ENCODE data around the gene NEMP1.
"Not testable (repeated sequence)": the region's sequence is repeated elsewhere in the genome, so short reads cannot be mapped to it uniquely, and the experiment has no call there.

NEMP1 gene

DNA sequence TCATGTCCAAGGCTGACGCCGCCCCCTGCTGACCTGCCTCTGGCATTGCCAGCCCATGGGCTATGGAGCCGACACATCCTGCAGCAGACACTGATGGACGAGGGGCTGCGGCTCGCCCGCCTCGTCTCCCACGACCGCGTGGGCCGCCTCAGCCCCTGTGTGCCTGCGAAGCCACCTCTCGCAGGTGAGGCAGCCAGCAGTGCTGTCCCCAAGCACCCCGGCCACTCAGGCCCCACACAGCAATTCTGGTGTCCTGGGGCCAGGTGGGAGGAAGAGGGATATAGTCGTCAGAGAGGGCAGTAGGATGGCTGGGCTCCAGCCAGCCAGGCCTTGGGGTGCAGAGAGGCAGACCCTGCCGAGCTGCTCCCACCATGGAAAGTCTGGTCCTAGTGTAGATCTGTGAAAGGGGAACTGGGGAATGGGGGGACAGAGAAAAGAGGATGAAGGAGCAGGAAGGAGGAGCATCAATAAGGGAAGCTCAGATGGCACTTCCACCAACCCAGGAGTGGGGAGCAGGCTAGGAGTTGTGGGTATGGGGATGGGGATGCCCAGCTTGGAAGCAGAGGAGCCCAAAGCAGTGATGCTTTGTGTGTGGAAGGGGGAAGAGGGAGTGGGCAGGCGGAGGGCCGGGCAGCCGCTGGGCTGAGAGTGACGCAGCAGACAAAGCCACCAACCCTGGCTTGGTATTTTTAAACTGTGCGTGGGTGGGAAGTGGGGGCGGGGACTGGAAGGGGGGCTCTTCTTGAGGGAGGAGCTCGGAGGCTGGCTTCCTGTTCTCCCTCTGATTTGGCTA is 15.0 kb upstream of the NEMP1 start:
- H3K4me3 ChIP-seq (ENCODE audit: low read length): no peak overlapping the region

DNA sequence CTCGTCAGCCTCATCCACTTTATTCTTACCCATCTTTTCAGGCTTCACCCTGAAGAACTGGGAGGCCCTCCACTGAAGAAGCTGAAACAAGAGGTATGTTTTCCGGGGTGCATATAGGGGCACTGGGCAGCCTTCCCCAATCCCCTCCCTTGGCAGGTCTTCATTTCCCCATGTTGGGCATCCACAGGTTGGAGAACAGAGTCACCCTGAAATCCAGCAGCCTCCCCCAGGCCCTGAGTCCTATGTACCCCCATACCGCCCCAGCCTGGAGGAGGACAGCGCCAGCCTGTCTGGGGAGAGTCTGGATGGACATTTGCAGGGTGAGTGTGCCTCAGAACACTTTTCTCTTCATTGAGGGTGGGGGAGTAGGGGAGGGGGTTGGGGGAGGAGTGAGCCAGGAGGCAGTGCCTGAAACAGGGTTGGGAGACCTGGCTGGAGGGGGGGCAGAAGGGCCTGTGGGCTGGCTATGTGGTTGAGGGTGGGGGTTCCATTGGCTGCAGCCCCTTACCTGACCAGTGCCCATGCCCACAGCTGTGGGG is 14.4 kb upstream of the NEMP1 start:
- no peak for DNase-seq (ENCODE audit: low read depth, low spot score)

More for the DNA sequence above, 15.0 kb upstream of the NEMP1 start:
- DNase-seq (ENCODE audit: low read depth, low spot score): no peak

DNA sequence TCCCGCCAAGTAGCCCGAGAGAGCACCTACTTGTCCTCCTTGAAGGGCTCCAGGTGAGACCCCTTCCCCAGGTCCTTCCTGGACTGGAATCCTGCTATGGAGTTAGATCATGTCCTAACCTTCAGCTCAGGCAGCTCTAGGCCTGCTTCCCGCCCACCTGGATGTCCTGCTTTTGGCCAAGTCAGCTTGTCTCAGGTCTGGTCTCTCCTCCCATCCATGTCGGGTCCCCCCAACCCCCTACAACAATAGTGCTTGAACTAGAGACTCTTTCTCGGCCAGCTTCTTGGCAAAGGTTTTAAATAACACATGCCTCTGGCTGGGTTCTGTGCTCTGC is 13.9 kb upstream of the NEMP1 start:
- DNase-seq (ENCODE audit: low read depth, low spot score): no peak
- no peak overlapping the region for H3K4me3 ChIP-seq (ENCODE audit: low read length)

More for the DNA sequence above, 14.4 kb upstream of the NEMP1 start:
- H3K4me3 ChIP-seq (ENCODE audit: low read length): no peak overlapping the region

DNA sequence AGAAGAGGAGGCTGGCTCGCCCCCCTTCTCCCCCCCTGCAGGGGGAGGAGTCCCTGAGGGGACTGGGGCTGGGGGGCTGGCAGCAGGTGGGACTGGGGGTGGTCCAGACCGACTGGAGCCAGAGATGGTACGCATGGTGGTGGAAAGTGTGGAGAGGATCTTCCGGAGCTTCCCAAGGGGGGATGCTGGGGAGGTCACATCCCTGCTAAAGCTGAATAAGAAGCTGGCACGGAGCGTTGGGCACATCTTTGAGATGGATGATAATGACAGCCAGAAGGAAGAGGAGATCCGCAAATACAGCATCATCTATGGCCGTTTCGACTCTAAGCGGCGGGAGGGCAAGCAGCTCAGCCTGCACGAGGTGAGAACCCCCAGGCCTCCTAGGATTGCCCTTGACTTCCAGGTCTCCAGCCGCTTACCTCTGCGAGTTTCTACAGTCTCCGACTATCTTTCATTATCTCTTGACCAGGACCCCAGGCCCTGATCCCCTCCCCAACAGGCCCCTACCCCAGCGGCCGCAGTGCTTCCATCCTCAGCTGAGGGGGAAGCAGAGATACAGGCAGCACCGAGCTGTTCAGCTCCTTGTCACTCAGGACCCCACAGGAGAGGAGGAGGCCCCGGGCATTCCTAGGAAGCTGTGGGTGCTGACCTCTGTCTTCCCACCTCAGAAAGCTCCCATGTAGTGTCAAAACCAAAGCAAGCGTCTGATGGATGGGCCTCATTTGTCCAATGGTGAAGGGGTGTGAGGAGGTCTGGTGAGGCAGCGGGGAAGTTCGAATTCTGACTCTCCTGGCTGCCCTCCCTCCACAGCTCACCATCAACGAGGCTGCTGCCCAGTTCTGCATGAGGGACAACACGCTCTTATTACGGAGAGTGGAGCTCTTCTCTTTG is 13.3 kb upstream of the NEMP1 start:
- H3K4me3 ChIP-seq (ENCODE audit: low read length): no peak overlapping the region

GRCh38 chr12:57090924-57091637 is 12.5 kb upstream of the NEMP1 start:
- DNase-seq (ENCODE audit: low read depth, low spot score): no peak
- H3K4me3 ChIP-seq (ENCODE audit: low read length): no peak overlapping the region

More for the DNA sequence above, 13.3 kb upstream of the NEMP1 start:
- no peak for DNase-seq (ENCODE audit: low read depth, low spot score)

DNA sequence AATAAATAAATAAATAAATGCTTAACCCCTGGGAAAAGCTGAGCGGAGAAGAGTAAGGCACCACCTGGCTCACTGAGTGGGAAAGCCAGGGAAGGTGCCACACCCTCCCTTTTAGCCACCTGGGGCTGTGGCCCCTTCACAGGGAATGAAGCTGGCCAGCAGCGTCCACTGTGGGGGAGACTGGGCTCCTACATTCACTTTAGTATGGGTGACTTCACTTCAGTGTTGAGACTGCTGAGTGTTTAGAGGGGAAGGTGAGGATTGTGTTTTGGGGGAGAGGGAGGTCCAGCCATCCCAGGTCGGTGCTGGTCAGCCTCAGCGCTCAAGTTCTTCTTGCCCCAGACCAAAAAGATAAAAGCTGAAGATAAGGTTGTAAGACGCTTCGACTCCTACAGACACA is 11.9 kb upstream of the NEMP1 start:
- no peak for DNase-seq (ENCODE audit: low read depth, low spot score)
- H3K4me3 ChIP-seq (ENCODE audit: low read length): no peak overlapping the region

GRCh38 chr12:57089271-57090245 is 11.0 kb upstream of the NEMP1 start:
- H3K4me3 ChIP-seq (ENCODE audit: low read length): peak overlapping the region; percentile 61
- no peak for DNase-seq (ENCODE audit: low read depth, low spot score)

DNA sequence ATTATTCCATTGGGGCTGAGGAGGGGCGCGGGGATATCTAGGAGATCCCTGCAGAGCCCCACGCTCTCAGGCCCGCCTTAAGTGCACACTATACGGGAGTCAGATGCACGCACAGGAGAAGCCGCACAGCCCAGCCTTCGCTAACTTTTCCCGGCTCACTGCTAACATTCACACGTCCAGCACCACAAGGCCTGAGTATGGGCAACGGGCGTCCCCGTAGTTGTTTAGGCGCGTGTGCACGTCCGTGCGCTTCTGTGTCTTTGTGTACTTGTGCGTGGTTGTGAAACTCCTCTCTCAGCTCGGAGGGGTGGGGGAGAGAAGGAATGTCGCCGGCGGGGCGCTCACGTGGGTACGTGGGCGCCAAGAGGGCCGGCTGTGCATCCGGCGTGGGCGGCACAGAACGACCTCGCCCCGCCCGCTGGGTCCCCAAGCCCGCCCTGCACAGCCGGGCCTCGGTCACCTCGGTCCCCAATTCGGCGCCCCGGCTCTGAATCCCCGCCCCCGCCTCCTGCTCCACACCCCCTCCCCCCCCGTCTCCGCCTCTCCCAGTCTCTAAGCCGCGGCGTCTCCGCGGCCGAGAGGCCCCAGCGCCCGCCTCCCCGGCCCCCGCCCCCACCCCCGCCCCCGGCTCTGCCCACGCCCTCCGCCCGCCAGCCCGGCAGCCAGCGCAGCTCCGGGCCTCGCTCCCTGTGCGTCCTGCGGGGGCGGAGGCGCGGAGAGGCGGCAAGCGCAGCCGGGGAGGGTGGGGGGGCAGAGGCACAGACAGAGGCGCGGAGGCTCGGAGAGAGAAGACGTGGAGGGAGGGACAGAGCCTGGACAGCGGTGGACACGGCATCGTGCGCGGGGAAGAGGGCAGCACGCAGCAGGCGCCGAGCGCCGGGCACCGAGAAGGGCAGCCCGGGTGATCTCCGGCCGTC is 10.0 kb upstream of the NEMP1 start, which contains the start of gene NAB2:
Gene NAB2 (plus strand): TSS at position 761 of the 917 bp plus-strand sequence. CDS start 158 bp downstream, outside the sequence.
- H3K4me3 ChIP-seq (ENCODE audit: low read length): peak within 1 kb of the TSS; percentile 69
- DNase-seq (ENCODE audit: low read depth, low spot score): peak; percentile 89

DNA sequence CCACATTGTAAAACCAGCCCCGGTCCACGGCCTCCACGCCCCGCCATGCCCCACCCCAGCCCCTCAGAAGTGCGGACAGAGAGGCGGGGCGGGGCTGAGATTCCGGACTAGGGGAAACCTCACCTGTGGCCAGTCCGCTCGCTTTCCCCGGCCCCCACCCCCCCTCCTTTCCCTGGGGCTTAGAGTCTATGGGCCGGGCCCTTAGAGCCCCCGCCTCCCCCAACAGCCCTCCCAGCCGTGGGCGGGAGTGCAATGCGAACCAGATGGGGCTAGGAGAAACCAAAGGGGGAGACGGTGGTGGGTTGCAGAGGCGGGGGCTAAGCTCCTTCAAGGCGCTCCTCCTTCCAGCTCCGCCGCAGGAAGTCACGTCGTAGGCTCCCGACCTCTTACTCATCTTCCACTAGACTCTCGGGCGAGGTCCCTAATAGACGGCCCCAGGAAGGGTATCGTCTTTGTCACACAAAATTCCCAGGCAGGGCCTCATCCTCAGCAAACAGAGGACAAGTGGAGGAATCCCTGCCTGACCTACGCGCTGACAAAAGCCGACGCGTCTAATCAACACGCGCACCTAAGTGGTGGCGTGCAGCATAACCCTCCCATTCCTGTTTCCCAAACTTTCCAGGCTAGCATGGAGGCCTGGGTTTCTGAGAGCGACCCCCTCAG is 9.2 kb upstream of the NEMP1 start:
- peak; percentile 90 for DNase-seq (ENCODE audit: low read depth, low spot score)

GRCh38 chr12:57087010-57087690 is 8.6 kb upstream of the NEMP1 start:
- peak; percentile 80 for DNase-seq (ENCODE audit: low read depth, low spot score)
- peak overlapping the region; percentile 69 for H3K4me3 ChIP-seq (ENCODE audit: low read length)

More for the DNA sequence above, 9.2 kb upstream of the NEMP1 start:
- peak overlapping the region; percentile 69 for H3K4me3 ChIP-seq (ENCODE audit: low read length)

DNA sequence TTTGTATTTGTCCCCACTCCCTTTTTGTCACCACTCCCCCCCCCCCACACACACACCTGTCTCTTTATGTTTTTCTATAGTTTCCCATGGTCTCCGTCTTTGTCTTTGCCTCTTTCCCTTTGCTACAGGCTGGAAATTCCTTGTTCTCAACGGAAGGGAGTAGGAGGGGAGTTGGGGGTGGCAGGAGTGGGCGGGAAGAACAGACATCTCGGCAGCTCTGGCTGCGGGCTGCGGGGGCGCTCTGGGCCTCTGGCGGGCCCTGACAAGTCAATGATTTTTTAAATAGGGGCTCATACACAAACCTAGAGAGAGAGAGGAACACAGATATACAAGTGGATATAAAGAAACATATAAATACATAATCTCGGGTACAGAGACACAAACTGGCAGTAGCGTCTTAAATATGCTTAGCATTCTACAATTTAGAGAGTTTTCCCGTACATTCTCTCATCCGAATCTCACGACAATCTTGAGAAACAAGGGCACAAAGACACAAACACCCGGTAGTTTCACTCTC is 8.0 kb upstream of the NEMP1 start:
- peak; percentile 37 for DNase-seq (ENCODE audit: low read depth, low spot score)
- peak overlapping the region; percentile 69 for H3K4me3 ChIP-seq (ENCODE audit: low read length)

DNA sequence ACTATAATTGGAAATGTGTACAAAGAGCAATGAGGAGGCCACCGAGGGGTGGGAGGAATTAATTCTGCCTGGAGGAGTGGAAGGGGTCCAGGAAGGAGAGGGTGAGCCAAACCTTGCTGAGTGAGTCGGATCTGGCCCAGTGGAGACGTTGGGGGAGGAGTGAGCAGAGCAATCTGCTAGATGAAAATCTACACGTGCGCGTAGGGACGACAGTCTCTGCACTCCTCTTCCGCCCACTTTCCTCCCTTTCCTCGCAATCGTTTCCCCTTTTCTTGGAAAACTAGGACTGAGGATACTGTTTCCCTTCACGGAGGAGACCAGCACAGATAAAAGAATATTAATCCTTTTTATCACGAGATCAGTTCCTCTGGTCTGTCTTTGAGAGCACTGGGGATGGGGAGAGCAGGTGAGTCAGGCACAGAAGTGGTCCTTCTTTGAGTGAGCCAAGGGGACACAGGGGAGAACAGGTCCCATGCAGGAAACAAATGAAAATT is 7.5 kb upstream of the NEMP1 start:
- no peak for DNase-seq (ENCODE audit: low read depth, low spot score)
- peak overlapping the region; percentile 69 for H3K4me3 ChIP-seq (ENCODE audit: low read length)

- no peak for DNase-seq (ENCODE audit: low read depth, low spot score)
- no peak overlapping the region for H3K4me3 ChIP-seq (ENCODE audit: low read length)
These were observed 2.3 kb upstream of the NEMP1 start for GRCh38 chr12:57080855-57081254.

DNA sequence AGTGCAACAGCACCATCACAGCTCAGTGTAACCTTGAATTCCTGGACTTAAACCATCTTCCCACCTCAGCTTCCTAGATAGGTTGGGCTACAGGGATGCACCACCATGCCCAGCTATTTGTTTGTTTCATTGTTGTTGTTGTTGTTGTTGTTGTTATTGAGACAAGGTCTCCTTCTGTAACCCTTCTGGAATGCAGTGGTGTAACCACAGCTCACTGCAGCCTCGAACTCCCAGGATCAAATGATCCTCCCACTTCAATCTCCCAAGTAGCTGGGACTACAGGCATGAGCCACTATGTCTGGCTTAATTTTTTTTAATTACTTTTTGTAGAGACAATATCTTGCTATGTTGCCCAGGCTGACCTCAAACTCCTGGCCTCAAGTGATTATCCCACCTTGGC is 1.2 kb upstream of the NEMP1 start:
- no peak for DNase-seq (ENCODE audit: low read depth, low spot score)
- no peak overlapping the region for H3K4me3 ChIP-seq (ENCODE audit: low read length)

- H3K4me3 ChIP-seq (ENCODE audit: low read length); DNase-seq (ENCODE audit: low read depth, low spot score): not testable (repeated sequence)
These were observed 4.8 kb downstream of the NEMP1 start for GRCh38 chr12:57073566-57074450.

All from Jurkat, Clone E6-1 (cell line).